HepG2 (cell line): ENCODE results near the gene EVC. TPM values are rescaled to one million over a fixed set of nuclear protein-coding genes. Genes with fewer than 3 reads are reported as not detected.

Experiments used
- ATAC-seq: fragments of 200-7000 bp; cut with Tn5 transposase; 3 replicates; pipeline ENCODE4 v1.9.1; 2020; ENCODE audit warnings: mild to moderate bottlenecking, moderate library complexity
- BruUV-seq: library from RNA; stranded (reverse); fragments of 400-500 nt; replicated peaks from 2 replicates; lab custom pipeline; 2021; lab: Mats Ljungman, UMichigan
- CTCF ChIA-PET: fragments of 300-600 bp; formaldehyde crosslinking; extraction: SDS; loops from one replicate; lab custom pipeline; 2021; ENCODE audit warnings: low total read pairs, inconsistent platforms, low intra/inter-chr PET ratio; lab: Yijun Ruan, JAX
- POLR2A ChIA-PET: fragments of 350-600 bp; sonication (Branson Sonifier 250); formaldehyde crosslinking; loops from one replicate; lab custom pipeline; 2020; ENCODE audit warnings: antibody characterized with exemption, inconsistent platforms; lab: Yijun Ruan, JAX
- DNase-seq: peaks from one replicate; pipeline ENCODE4 v3.0.0-alpha.2; 2015; ENCODE audit warnings: low spot score
- FAIRE-seq: peaks from 3 replicates; lab custom pipeline; 2011; peaks lifted over from hg19 to GRCh38; lab: Jason Lieb, UNC
- H2AFZ ChIP-seq: one replicate; pipeline ENCODE4 v1.6.1; 2011; ENCODE audit warnings: low read length, inconsistent platforms
- H3K27ac ChIP-seq: fragments of 300-600 bp; 3 replicates; pipeline ENCODE4 v1.8.0; 2011; ENCODE audit warnings: mixed run types, mild to moderate bottlenecking, mixed read lengths, low read length, inconsistent platforms; ENCODE audit not compliant: insufficient read depth; ENCODE audit errors: extremely low read length
- H3K27me3 ChIP-seq, 2 experiments: fragments of 200-600 bp in 1 of 2; 2 replicates in 1 of 2; 3 replicates in 1 of 2; pipeline versions ENCODE4 v1.6.0 to v1.8.0; 2011; ENCODE audit warnings: low read length in 2 of 2, mild to moderate bottlenecking in 2 of 2, moderate library complexity in 2 of 2, inconsistent platforms in 1 of 2; ENCODE audit not compliant: insufficient read depth in 2 of 2, control insufficient read depth in 1 of 2
- H3K36me3 ChIP-seq, 2 experiments: fragments of 200-600 bp in 1 of 2; replicated peaks in 1 of 2; 2 replicates in 1 of 2; 3 replicates in 1 of 2; pipeline versions ENCODE4 v1.5.1 to v1.8.0; 2011; ENCODE audit warnings: low read length in 2 of 2, inconsistent platforms in 1 of 2; ENCODE audit not compliant: insufficient read depth in 2 of 2, control insufficient read depth in 1 of 2
- H3K4me1 ChIP-seq: 2 replicates; pipeline ENCODE4 v1.5.1; 2012; ENCODE audit warnings: low read length, inconsistent platforms; ENCODE audit not compliant: insufficient read depth
- H3K4me2 ChIP-seq: 2 replicates; pipeline ENCODE4 v1.6.0; 2011; ENCODE audit warnings: low read depth, low read length, inconsistent platforms
- H3K4me3 ChIP-seq, 3 experiments: fragments of 200-600 bp in 1 of 3; sonication (generic), shearing (Covaris generic) in 1 of 3; replicated peaks in 1 of 3; 2 replicates each; pipeline ENCODE4 v1.5.1; 2011 to 2016; ENCODE audit warnings: low read length in 3 of 3, inconsistent platforms in 2 of 3, low read depth in 2 of 3, mild to moderate bottlenecking in 2 of 3, control low read depth in 1 of 3, mixed read lengths in 1 of 3; ENCODE audit not compliant: insufficient read depth in 1 of 3
- H3K79me2 ChIP-seq: one replicate; pipeline ENCODE4 v1.6.1; 2011; ENCODE audit warnings: low read length, inconsistent platforms; ENCODE audit not compliant: insufficient read depth
- H3K9ac ChIP-seq: 2 replicates; pipeline ENCODE4 v1.6.0; 2011; ENCODE audit warnings: mild to moderate bottlenecking, low read depth, low read length, inconsistent platforms; ENCODE audit not compliant: insufficient read depth
- H3K9me3 ChIP-seq: 2 replicates; pipeline ENCODE4 v1.5.1; 2012; ENCODE audit warnings: mild to moderate bottlenecking, low read length
- H4K20me1 ChIP-seq: 2 replicates; pipeline ENCODE4 v1.6.0; 2011; ENCODE audit warnings: inconsistent platforms, mild to moderate bottlenecking, low read length, moderate library complexity; ENCODE audit not compliant: insufficient read depth
- ATF1 ChIP-seq: IDR thresholded peaks from 2 replicates; pipeline ENCODE4 v1.6.1; 2016; ENCODE audit warnings: mild to moderate bottlenecking, control low read depth
- FUBP1 ChIP-seq: sonication (generic); formaldehyde crosslinking; IDR thresholded peaks from 2 replicates; pipeline ENCODE4 v1.5.1; 2020; ENCODE audit warnings: missing genetic modification reagents, mild to moderate bottlenecking, borderline replicate concordance
- MLX ChIP-seq: IDR thresholded peaks from 2 replicates; pipeline ENCODE4 v1.6.1; 2016
- SNRNP70 ChIP-seq: fragments of 200-400 bp; formaldehyde crosslinking; IDR thresholded peaks from 2 replicates; pipeline ENCODE4 v1.6.1; 2017; ENCODE audit warnings: mild to moderate bottlenecking, low read depth, low read length, moderate library complexity
- SP2 ChIP-seq: sonication (generic); formaldehyde crosslinking; IDR thresholded peaks from 2 replicates; pipeline ENCODE4 v1.5.1; 2020; ENCODE audit warnings: mild to moderate bottlenecking, missing genetic modification reagents
- TEAD2 ChIP-seq: sonication (generic); formaldehyde crosslinking; IDR thresholded peaks from 2 replicates; pipeline ENCODE4 v1.9.0; 2021; ENCODE audit warnings: missing genetic modification reagents
- ZNF557 ChIP-seq: sonication (generic); formaldehyde crosslinking; IDR thresholded peaks from 2 replicates; pipeline ENCODE4 v1.4.0; 2020; ENCODE audit warnings: missing genetic modification reagents
- ZSCAN31 ChIP-seq: sonication (generic); formaldehyde crosslinking; IDR thresholded peaks from 2 replicates; pipeline ENCODE4 v1.5.0; 2020; ENCODE audit warnings: low read depth, mild to moderate bottlenecking, missing genetic modification reagents
- WGBS: methylation state at CpG from one replicate; pipeline ENCODE4 v1.1.6; 2017; ENCODE audit warnings: low lambda C conversion rate; 5-methylcytosine and 5-hydroxymethylcytosine counted together
- in situ Hi-C: cut with HindIII; loops from 2 replicates; pipeline ENCODE4 v1.10.0; 2017; ENCODE audit warnings: low pct_unique_long_range_greater_than_20kb; ENCODE audit not compliant: extremely low pct_ligation_motif_present
- intact Hi-C: fragments of 100-400 bp; cut with micrococcal nuclease; formaldehyde crosslinking; loops from one replicate; pipeline ENCODE4 v1.10.0; 2022; ENCODE audit not compliant: unreplicated experiment
- polyA plus RNA-seq, 8 experiments: library from polyadenylated mRNA; depleted of rRNA in 3 of 8; stranded (reverse) in 7 of 8; unstranded in 1 of 8; fragments of >200 nt; fragmentation: Illumina TruSeq in 4 of 8; extraction: Trizol in 4 of 8; gene quantifications; 2 replicates each; pipeline versions ENCODE4 v1.2.1 to v1.2.3, GENCODE V29; 2011 to 2016; ENCODE audit warnings: low read depth in 4 of 8, missing spikeins in 1 of 8, mixed read lengths in 1 of 8; ENCODE audit not compliant: insufficient read depth in 1 of 8
- total RNA-seq, 5 experiments: library from RNA; depleted of rRNA; stranded (reverse); fragments of >200 nt; fragmentation: Illumina TruSeq; extraction: Trizol; gene quantifications; 2 replicates each; pipeline ENCODE4 v1.2.3, GENCODE V29; 2016; ENCODE audit warnings: low read depth in 1 of 5
- TF ChIP-seq, protein P1 (sequence below), 2 experiments: fragments of 450-650 bp in 1 of 2; sonication (generic) in 1 of 2; formaldehyde crosslinking in 1 of 2; IDR thresholded peaks; 2 replicates each; pipeline versions ENCODE4 v1.6.1 to v1.8.0; 2016 to 2022; ENCODE audit warnings: antibody characterized with exemption in 1 of 2, mild to moderate bottlenecking in 1 of 2, missing genetic modification reagents in 1 of 2

The EVC gene
- total and polyA plus RNA-seq, 2 of the 13 experiments (the other 11 are each of a cell fraction or from before 2014, with no cell fraction given): 3.1 to 4.9 TPM

GRCh38 chr4:5826437-5827107, 115.6 kb downstream of the EVC start:
- H3K4me1 ChIP-seq: no peaks in the 10 kb centered on the region; the same call in 1 of the 2 replicates
- H3K4me3 ChIP-seq: no peak overlapping the region
- TF ChIP-seq MLX (CRISPR knock-in tag): no peak
- no peak for TF ChIP-seq TEAD2 (CRISPR knock-in tag)
- TF ChIP-seq, protein P1, sequence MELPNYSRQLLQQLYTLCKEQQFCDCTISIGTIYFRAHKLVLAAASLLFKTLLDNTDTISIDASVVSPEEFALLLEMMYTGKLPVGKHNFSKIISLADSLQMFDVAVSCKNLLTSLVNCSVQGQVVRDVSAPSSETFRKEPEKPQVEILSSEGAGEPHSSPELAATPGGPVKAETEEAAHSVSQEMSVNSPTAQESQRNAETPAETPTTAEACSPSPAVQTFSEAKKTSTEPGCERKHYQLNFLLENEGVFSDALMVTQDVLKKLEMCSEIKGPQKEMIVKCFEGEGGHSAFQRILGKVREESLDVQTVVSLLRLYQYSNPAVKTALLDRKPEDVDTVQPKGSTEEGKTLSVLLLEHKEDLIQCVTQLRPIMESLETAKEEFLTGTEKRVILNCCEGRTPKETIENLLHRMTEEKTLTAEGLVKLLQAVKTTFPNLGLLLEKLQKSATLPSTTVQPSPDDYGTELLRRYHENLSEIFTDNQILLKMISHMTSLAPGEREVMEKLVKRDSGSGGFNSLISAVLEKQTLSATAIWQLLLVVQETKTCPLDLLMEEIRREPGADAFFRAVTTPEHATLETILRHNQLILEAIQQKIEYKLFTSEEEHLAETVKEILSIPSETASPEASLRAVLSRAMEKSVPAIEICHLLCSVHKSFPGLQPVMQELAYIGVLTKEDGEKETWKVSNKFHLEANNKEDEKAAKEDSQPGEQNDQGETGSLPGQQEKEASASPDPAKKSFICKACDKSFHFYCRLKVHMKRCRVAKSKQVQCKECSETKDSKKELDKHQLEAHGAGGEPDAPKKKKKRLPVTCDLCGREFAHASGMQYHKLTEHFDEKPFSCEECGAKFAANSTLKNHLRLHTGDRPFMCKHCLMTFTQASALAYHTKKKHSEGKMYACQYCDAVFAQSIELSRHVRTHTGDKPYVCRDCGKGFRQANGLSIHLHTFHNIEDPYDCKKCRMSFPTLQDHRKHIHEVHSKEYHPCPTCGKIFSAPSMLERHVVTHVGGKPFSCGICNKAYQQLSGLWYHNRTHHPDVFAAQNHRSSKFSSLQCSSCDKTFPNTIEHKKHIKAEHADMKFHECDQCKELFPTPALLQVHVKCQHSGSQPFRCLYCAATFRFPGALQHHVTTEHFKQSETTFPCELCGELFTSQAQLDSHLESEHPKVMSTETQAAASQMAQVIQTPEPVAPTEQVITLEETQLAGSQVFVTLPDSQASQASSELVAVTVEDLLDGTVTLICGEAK (IDR thresholded peaks at IDR 0.05): no peak
- TF ChIP-seq, protein P1 (CRISPR knock-in tag; IDR thresholded peaks at IDR 0.05): no peak
- TF ChIP-seq FUBP1 (CRISPR knock-in tag): no peak
- TF ChIP-seq ZSCAN31 (CRISPR knock-in tag): no peak
- no peak for TF ChIP-seq SNRNP70
- no peak for TF ChIP-seq SP2 (CRISPR knock-in tag)
- no peak for TF ChIP-seq ZNF557 (CRISPR knock-in tag)
- no peak for TF ChIP-seq ATF1 (CRISPR knock-in tag)
- no peaks in the 10 kb centered on the region for H4K20me1 ChIP-seq
- no peaks in the 10 kb centered on the region for H3K79me2 ChIP-seq
- no peaks in the 10 kb centered on the region for H3K9me3 ChIP-seq
- no peak overlapping the region for H2AFZ ChIP-seq
- no peak for FAIRE-seq
- no peak overlapping the region for H3K9ac ChIP-seq
- ChIA-PET CTCF (no interaction called here), POLR2A (no interaction called here)
- in situ Hi-C loops: loop anchor here (10.0 kb wide), 1 partner anchor 432 kb away; no protein-coding TSS in a partner anchor
- H3K27ac ChIP-seq: no peak overlapping the region
- no peak for DNase-seq
- intact Hi-C loops: no loop called here
- no TSS peak for BruUV-seq
- H3K27me3 ChIP-seq: no peaks in the 10 kb centered on the region
- H3K4me2 ChIP-seq: no peak overlapping the region
- 90% methylated on average over 2 of the region's 5 CpGs for WGBS
- no peak for ATAC-seq
- H3K36me3 ChIP-seq: peaks cover 0 to 6% of the 10 kb centered on the region in 2 experiments; a peak in 3 of 5 replicates
